Glutamatergic neuron (in vitro differentiated cells): ENCODE results near the gene VWA2. TPM values are rescaled to one million over a fixed set of nuclear protein-coding genes. Genes with fewer than 3 reads are reported as not detected.

Source experiments
- DNase-seq: peaks from one replicate; pipeline ENCODE4 v3.0.0; 2022
- H3K27ac Mint-ChIP-seq: one replicate; pipeline ENCODE4 v1.8.0; 2020; ENCODE audit warnings: mild to moderate bottlenecking, mixed read lengths, inconsistent platforms; ENCODE audit not compliant: unreplicated experiment
- H3K27me3 Mint-ChIP-seq: one replicate; pipeline ENCODE4 v1.8.0; 2020; ENCODE audit warnings: mild to moderate bottlenecking, moderate library complexity, mixed read lengths, inconsistent platforms; ENCODE audit not compliant: unreplicated experiment
- H3K36me3 Mint-ChIP-seq: one replicate; pipeline ENCODE4 v1.8.0; 2020; ENCODE audit warnings: mild to moderate bottlenecking, mixed read lengths, inconsistent platforms; ENCODE audit not compliant: unreplicated experiment
- H3K4me1 Mint-ChIP-seq: one replicate; pipeline ENCODE4 v1.8.0; 2020; ENCODE audit warnings: mild to moderate bottlenecking, low read depth, mixed read lengths, inconsistent platforms; ENCODE audit not compliant: unreplicated experiment
- H3K4me3 Mint-ChIP-seq: one replicate; pipeline ENCODE4 v1.8.0; 2020; ENCODE audit warnings: mild to moderate bottlenecking, mixed read lengths, inconsistent platforms; ENCODE audit not compliant: unreplicated experiment
- H3K9me3 Mint-ChIP-seq: one replicate; pipeline ENCODE4 v1.8.0; 2020; ENCODE audit warnings: mild to moderate bottlenecking, moderate library complexity, mixed read lengths, inconsistent platforms; ENCODE audit not compliant: unreplicated experiment
- CTCF ChIP-seq: fragments of 200-600 bp; sonication (generic); IDR thresholded peaks from one replicate; pipeline ENCODE4 v1.5.0; 2021; ENCODE audit not compliant: partially characterized antibody, unreplicated experiment
- total RNA-seq: library from RNA; stranded (reverse); fragmentation: NEBNext Ultra II Directional; extraction: Animal tissue kit (Norgen Biotek cat#: 25700); gene quantifications from one replicate; pipeline ENCODE4 v1.2.1, GENCODE V29; 2021; ENCODE audit not compliant: unreplicated experiment

Gene VWA2
- total RNA-seq, 1 donor from 2014 or later: not detected

GRCh38 chr10:114281461-114281860 is 42.4 kb downstream of the VWA2 start:
- Mint-ChIP-seq H3K27me3 (peaks cover 5% of the 10 kb centered on the region), H3K4me1 (no peaks in the 10 kb centered on the region), H3K36me3 (no peaks in the 10 kb centered on the region), H3K27ac (no peak overlapping the region), H3K4me3 (no peak overlapping the region), H3K9me3 (no peaks in the 10 kb centered on the region)
- DNase-seq: no peak
- TF ChIP-seq CTCF: no peak

- Mint-ChIP-seq H3K4me1 (no peaks in the 10 kb centered on the region), H3K36me3 (no peaks in the 10 kb centered on the region), H3K27ac (no peak overlapping the region), H3K4me3 (no peak overlapping the region), H3K9me3 (no peaks in the 10 kb centered on the region), H3K27me3 (peaks cover 3% of the 10 kb centered on the region)
- TF ChIP-seq CTCF: no peak
- no peak for DNase-seq
Measured at GRCh38 chr10:114282526-114282925, 43.5 kb downstream of the VWA2 start.

GRCh38 chr10:114283091-114283490 is 44.0 kb downstream of the VWA2 start:
- Mint-ChIP-seq H3K4me1 (no peaks in the 10 kb centered on the region), H3K27me3 (peaks cover under 1% of the 10 kb centered on the region), H3K27ac (no peak overlapping the region), H3K4me3 (no peak overlapping the region), H3K9me3 (no peaks in the 10 kb centered on the region), H3K36me3 (no peaks in the 10 kb centered on the region)
- no peak for DNase-seq
- TF ChIP-seq CTCF: no peak

- Mint-ChIP-seq H3K27ac (no peak overlapping the region), H3K4me3 (no peak overlapping the region), H3K36me3 (peaks cover 4% of the 10 kb centered on the region), H3K9me3 (no peaks in the 10 kb centered on the region), H3K27me3 (peaks cover 2% of the 10 kb centered on the region), H3K4me1 (no peaks in the 10 kb centered on the region)
- no peak for DNase-seq
- TF ChIP-seq CTCF: no peak
Measured at GRCh38 chr10:114283535-114284234, 44.6 kb downstream of the VWA2 start.

- H3K27ac Mint-ChIP-seq: no peak overlapping the region
- H3K27me3 Mint-ChIP-seq: peaks cover 2% of the 10 kb centered on the region
- no peak overlapping the region for H3K4me3 Mint-ChIP-seq
- no peak for DNase-seq
- no peaks in the 10 kb centered on the region for H3K4me1 Mint-ChIP-seq
- H3K9me3 Mint-ChIP-seq: no peaks in the 10 kb centered on the region
- TF ChIP-seq CTCF: no peak
- H3K36me3 Mint-ChIP-seq: peaks cover 4% of the 10 kb centered on the region
Measured at GRCh38 chr10:114284346-114285071, 45.5 kb downstream of the VWA2 start.
